T-helper 2 cell (primary cell): Measurements from ENCODE around the gene CUZD1.

Source experiments
- DNase-seq, 5 experiments: peaks; one replicate each; pipeline versions ENCODE4 v3.0.0 to v3.0.0-alpha.2; 2012 to 2022

Gene CUZD1

GRCh38 chr10:122854648-122855047 is 9.0 kb upstream of the CUZD1 start:
- no peak for DNase-seq

- DNase-seq = peak in 1 of 5 experiments; percentile 14
These were observed 8.1 kb upstream of the CUZD1 start for GRCh38 chr10:122853665-122854313.

- no peak for DNase-seq
These were observed 6.6 kb upstream of the CUZD1 start for GRCh38 chr10:122852261-122852660.

DNA sequence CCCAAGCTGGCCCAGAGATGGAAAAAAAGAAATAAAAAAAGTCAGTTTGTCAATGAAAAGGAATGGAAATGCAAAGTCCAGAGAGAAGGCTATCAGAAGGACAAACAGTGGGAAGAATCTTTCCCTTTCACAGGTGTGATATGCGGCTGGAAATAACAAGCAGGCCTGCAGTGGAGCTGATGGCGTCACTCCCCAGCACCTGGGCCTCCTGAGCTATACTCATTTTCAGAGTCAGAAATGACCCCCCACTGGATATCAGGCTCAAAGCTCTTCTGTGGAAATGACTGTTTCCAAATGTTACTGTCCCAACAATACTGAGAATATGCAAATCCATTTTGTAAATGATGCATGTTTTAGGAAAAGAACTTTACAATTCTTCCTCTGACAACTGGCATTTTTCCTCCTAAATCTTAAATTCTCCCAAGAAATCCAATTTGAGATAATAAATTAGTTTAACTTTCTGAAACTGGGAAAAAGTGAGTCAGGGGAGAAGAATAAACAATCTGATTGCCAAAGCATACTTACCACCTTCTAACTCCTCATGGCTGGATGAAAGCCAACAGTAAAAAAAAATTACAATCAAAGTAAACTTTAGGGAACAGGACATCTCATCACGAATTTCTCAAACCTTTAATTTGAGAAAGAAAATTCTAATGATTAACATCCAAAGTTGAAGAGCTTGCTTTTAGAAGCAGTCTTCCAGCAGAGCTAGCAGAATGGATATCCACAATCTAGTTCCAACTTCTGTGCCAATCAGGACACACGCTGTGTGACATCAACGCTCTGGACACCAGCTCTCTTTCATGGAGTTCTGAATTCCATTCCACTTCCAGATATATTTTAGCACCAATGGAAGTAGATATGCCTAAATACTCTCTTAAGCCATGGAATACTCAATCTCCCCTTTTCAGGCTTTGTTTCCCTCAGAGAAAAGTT is 5.3 kb upstream of the CUZD1 start:
- no peak for DNase-seq

DNA sequence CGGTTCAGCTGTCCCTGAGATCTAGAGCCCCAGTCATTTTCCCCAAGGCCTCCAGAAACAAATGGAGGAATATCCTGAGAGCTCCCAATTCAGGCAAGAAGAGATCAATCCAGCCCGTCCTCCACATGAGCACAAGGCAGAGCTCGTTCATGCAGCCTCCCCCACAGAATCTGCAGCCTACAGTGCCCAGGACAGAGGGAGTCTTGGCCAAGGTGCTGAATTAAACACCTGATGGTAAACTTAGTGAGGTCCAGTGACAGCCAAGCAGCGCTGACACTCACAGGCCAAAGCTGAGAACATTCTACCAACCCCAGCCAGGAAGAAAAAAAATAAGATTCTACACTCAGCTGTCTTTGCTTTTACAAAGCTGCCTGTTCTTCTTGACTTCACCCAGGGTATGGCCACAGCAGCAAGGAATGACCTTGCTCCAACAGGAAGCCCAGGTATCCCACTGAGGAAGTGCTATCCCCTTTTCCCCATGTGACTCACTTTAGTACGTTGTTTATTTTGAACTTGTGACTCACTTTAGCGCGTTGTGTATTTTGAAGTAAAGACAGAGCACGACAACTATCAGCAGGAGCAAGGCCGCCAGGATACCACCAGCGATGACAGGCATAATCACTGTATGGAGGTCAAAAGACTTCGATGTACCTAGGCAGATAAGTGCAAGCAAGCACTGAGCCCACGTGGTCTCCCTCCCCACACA is 4.4 kb upstream of the CUZD1 start:
- DNase-seq = no peak

DNA sequence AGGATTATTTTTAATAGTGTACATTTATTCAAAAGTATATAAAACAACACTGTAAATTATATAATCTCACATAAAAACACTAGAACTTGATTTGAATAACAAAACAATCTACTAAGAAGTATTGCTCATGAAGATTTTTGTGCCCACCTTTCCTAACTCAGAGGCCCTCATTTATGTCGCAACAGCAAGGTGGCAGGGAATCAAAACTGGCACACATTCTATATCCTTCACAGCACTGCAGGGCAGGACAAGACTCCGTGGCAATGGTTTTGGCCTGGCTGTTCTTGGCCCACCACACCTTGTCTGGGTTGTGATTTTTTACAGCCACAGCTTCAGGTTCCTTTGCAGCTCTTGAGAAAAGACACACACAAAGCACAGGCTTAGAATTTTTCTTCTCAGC is 3.4 kb upstream of the CUZD1 start:
- DNase-seq = no peak

GRCh38 chr10:122847782-122848604 is 2.3 kb upstream of the CUZD1 start:
- DNase-seq = no peak

DNA sequence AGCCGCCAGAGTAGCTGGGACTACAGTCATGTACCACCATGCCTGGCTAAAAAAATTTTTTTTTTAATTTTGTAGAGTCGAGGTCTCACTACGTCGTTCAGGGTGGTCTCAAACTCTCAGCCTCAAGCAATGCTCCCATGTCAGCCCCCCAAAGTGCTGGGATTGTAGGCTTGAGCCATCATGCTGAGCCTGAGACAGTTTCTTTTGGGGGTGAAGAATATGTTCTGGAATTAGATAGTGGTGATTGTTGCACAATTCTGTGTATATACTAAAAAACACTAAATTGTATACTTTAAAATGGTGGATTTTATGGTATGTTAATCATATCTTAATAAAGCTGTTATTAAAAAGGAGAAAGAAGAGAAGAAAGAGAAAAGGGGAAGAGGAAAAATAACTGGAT is 1.5 kb downstream of the CUZD1 start:
- no peak for DNase-seq

- DNase-seq = no peak
These were observed 4.1 kb downstream of the CUZD1 start for GRCh38 chr10:122841569-122841968.

DNA sequence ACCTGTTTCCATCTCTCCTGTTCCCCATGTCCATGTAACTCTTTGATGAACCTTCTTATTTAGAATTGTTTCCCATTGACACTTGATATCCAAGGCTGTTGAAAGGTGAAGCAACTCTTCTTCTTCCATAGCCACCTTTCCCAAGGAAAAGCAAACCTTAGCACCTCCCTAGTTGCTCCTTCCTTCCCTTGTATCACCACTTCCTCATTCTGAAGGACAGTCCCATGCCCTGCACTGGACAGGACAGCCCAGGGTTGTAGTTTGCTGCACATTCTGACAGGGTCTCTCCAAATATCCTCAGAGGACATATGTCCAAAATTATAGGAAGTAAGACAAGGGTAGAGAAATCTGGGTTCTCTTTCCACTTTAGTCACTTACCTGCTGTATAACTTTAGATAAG is 6.2 kb downstream of the CUZD1 start:
- no peak for DNase-seq

GRCh38 chr10:122838880-122839279 is 6.8 kb downstream of the CUZD1 start:
- no peak for DNase-seq

DNA sequence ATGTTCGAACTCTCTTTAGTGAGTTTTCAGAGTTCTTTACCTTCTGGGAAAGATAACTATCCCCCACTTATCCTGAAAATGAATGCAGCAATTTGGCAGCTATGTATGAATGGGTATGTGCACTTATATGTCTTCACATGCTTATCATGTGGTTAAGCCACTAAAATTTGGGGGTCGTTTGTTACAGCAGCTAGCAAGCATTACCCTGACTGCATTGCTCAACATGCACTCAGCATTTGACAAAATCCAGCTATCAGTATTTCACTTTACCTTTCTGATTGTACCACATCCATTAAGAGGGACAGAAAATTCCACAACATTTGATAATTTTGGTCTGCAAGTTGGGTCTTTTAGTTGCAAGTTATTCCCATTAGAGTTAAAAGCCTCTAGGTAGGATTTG is 9.7 kb downstream of the CUZD1 start:
- DNase-seq = no peak

DNA sequence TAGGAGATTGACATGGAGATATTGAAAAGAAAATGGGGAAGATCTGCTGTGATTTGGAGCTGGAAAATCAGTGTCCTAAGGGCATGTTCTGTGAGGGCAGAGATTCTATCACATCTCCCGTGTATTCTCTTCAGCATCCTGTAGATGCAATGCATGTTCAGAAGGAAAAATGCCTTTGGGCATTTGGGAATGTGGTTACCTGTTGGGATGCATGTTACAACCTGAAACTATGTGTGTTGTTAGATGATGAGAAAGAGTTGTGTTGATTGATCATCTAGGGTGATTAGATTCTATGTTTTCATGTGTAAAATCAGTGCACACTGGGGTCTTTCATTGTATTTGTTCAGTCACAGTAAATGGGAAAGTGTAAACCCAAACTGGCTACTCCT is 14.7 kb downstream of the CUZD1 start:
- no peak for DNase-seq

GRCh38 chr10:122830273-122830964 is 15.2 kb downstream of the CUZD1 start:
- DNase-seq = no peak

DNA sequence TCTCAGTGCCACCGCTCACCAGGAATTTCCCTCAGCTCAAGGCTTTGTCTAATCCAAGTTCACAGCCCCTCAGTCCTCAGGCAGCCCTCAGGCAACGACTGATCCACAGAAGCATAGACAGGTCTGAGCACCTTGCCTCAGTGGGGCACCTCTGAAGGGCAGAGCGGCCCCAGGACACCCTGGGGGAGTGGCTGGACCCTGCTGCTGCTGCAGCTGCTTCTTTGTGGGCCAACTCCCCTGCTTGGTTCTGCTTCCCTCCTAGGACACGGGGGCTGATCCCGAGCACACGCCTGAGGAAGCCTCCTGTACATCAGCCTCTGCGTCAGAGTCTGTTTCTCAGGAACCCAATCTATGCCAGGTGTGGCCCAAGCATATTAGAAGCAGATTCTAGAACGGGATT is 16.2 kb downstream of the CUZD1 start:
- DNase-seq = no peak

GRCh38 chr10:122828716-122829255 is 16.9 kb downstream of the CUZD1 start:
- no peak for DNase-seq

- no peak for DNase-seq
These were observed 18.4 kb downstream of the CUZD1 start for GRCh38 chr10:122827302-122827701.

DNA sequence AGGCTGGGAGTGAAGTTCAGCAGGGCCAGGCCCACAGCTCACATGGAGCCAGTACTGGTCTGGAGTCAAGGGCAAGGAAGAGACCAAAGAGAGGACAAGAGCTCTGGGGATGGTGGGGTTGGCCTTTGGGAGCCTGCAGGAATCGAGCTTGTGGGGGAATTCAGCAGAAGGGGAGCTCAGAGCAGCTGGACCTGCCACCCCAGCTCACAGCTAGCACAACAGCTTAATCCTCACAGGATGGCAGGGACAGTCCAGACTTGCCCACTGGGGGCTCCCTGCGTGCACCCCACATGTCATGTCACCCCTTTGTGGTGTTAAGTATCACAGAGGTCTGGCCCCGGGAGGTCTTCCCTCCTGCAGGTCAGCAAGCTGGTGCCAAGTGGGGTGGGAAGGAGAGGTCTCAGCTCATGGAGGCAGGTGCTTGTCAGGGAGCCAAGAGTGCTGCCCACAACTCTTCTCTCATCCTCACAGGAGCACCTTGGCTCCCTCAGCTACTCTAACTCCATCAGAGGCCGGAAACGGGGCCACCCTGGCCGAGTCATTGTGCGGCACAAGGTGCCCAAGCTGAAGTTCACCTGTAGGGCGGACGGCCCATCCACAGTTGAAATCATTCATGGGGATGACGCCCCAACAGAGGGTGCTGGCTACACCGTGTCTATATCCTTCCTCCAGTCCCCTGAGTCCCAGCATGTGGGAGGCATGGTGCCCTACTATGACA is 22.5 kb downstream of the CUZD1 start:
- no peak for DNase-seq

GRCh38 chr10:122821808-122822207 is 23.8 kb downstream of the CUZD1 start:
- DNase-seq = no peak

- DNase-seq = no peak
These were observed 30.2 kb downstream of the CUZD1 start for GRCh38 chr10:122815458-122815857.

DNA sequence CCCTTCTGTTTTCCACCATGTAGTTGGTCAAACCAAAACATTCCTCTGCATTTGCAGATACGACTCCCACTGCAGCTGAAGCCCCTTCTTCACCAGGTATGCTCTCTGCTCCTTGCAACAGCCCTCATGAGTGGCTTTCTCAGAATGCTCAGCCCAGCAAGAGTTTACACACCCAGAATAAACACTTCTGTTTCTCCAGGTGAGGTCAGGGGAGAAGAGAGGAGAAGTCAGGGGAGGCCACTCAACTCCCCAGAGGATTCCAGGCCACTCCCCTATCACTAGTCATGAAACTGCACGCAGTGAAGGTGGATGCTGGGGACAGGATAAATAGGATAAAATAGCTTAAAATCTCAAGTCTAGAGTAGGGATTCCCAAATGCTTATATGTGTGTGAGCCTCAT is 31.2 kb downstream of the CUZD1 start:
- DNase-seq = no peak
